Adrenal gland (tissue), 5 donors: ENCODE results near the gene FARP1.

Experiments used
- CTCF ChIP-seq, 6 experiments: fragments of 450-650 bp in 4 of 6; fragments of 200-600 bp in 2 of 6; sonication (generic) in 1 of 6; IDR thresholded peaks; 1 replicate in 5 of 6; 2 replicates in 1 of 6; pipeline versions ENCODE4 v1.5.1 to v1.8.0; 2016 to 2021; ENCODE audit warnings: antibody characterized with exemption in 6 of 6, mild to moderate bottlenecking in 2 of 6, moderate library complexity in 1 of 6
- POLR2A ChIP-seq, 2 donors: fragments of 450-650 bp; IDR thresholded peaks; one replicate each; pipeline ENCODE4 v1.6.1; 2017; ENCODE audit warnings: antibody characterized with exemption in 2 of 2, mild to moderate bottlenecking in 2 of 2, moderate library complexity in 1 of 2
- donor health status: DM: no; HTN: no; CAD: no.

GRCh38 chr13:98475522-98475921 lies 332.6 kb downstream of the FARP1 start:
- TF ChIP-seq CTCF (IDR thresholded peaks at IDR 0.05), result no peak
- TF ChIP-seq POLR2A (IDR thresholded peaks at IDR 0.05), result no peak
